WTC11 (cell line): Measurements from ENCODE around the gene KRTCAP3. TPM values are rescaled to one million over a fixed set of nuclear protein-coding genes. Genes with fewer than 3 reads are reported as not detected.

Experiments used
- ATAC-seq: fragments of 200-7000 bp; cut with Tn5 transposase; 2 replicates; pipeline ENCODE4 v1.10.0; 2021; ENCODE audit warnings: mild to moderate bottlenecking, moderate library complexity
- CTCF ChIA-PET: fragments of 300-600 bp; sonication (Branson Sonifier 250); formaldehyde crosslinking; loops from one replicate; lab custom pipeline; 2021; ENCODE audit warnings: antibody characterized with exemption; lab: Charles Lee
- POLR2A ChIA-PET: fragments of 350-600 bp; sonication (Branson Sonifier 250); formaldehyde crosslinking; loops from one replicate; lab custom pipeline; 2021; ENCODE audit warnings: antibody characterized with exemption; lab: Charles Lee
- DNase-seq: peaks from one replicate; pipeline ENCODE4 v3.0.0; 2021; ENCODE audit warnings: low spot score
- H3K27ac Mint-ChIP-seq: 2 replicates; pipeline ENCODE4 v1.8.0; 2021; ENCODE audit warnings: mixed read lengths
- H3K27me3 Mint-ChIP-seq: 2 replicates; pipeline ENCODE4 v1.8.0; 2021; ENCODE audit warnings: low read depth, mild to moderate bottlenecking, moderate library complexity, mixed read lengths
- H3K36me3 Mint-ChIP-seq: 2 replicates; pipeline ENCODE4 v1.8.0; 2021; ENCODE audit warnings: mixed read lengths
- H3K4me1 Mint-ChIP-seq: 2 replicates; pipeline ENCODE4 v1.8.0; 2022; ENCODE audit warnings: mixed read lengths
- H3K4me3 Mint-ChIP-seq: 2 replicates; pipeline ENCODE4 v1.8.0; 2021; ENCODE audit warnings: mild to moderate bottlenecking, moderate library complexity, mixed read lengths
- H3K9me3 Mint-ChIP-seq: 2 replicates; pipeline ENCODE4 v1.8.0; 2021; ENCODE audit warnings: mixed read lengths
- ATF1 ChIP-seq: sonication (generic); formaldehyde crosslinking; IDR thresholded peaks from 2 replicates; pipeline ENCODE4 v1.8.1; 2023; ENCODE audit warnings: mild to moderate bottlenecking, moderate library complexity, missing genetic modification reagents
- CREB1 ChIP-seq: sonication (generic); formaldehyde crosslinking; IDR thresholded peaks from 2 replicates; pipeline ENCODE4 v1.8.0; 2023; ENCODE audit warnings: mild to moderate bottlenecking, missing genetic modification reagents
- IRF2 ChIP-seq: sonication (generic); formaldehyde crosslinking; IDR thresholded peaks from 2 replicates; pipeline ENCODE4 v1.8.0; 2022; ENCODE audit warnings: low read depth, missing genetic modification reagents, borderline replicate concordance
- JUN ChIP-seq: sonication (generic); formaldehyde crosslinking; IDR thresholded peaks from 2 replicates; pipeline ENCODE4 v1.8.0; 2023; ENCODE audit warnings: mild to moderate bottlenecking, missing genetic modification reagents
- NR2C2 ChIP-seq: sonication (generic); formaldehyde crosslinking; IDR thresholded peaks from 2 replicates; pipeline ENCODE4 v1.8.0; 2022; ENCODE audit warnings: mild to moderate bottlenecking, missing genetic modification reagents
- NR3C1 ChIP-seq: sonication (generic); formaldehyde crosslinking; conservative IDR thresholded peaks from 2 replicates; pipeline ENCODE4 v1.8.1; 2023; ENCODE audit warnings: low read depth, mild to moderate bottlenecking, missing genetic modification reagents
- OVOL2 ChIP-seq: fragments of 250-450 bp; sonication (Bioruptor Pico); IDR thresholded peaks from 2 replicates; pipeline ENCODE4 v1.9.0; 2021; ENCODE audit warnings: mild to moderate bottlenecking, borderline replicate concordance
- SP1 ChIP-seq: sonication (generic); formaldehyde crosslinking; conservative IDR thresholded peaks from 2 replicates; pipeline ENCODE4 v1.8.1; 2022; ENCODE audit warnings: missing genetic modification reagents
- TCF7 ChIP-seq: sonication (generic); formaldehyde crosslinking; IDR thresholded peaks from 2 replicates; pipeline ENCODE4 v1.8.0; 2022; ENCODE audit warnings: mild to moderate bottlenecking, low read depth, missing genetic modification reagents, moderate library complexity
- TP53 ChIP-seq: sonication (generic); formaldehyde crosslinking; IDR thresholded peaks from 2 replicates; pipeline ENCODE4 v1.8.1; 2023; ENCODE audit warnings: mild to moderate bottlenecking, missing genetic modification reagents
- ZNF317 ChIP-seq: sonication (generic); formaldehyde crosslinking; IDR thresholded peaks from 2 replicates; pipeline ENCODE4 v1.8.1; 2023; ENCODE audit warnings: low read depth, mild to moderate bottlenecking, moderate library complexity, missing genetic modification reagents, borderline replicate concordance
- total RNA-seq: library from RNA; stranded (reverse); gene quantifications from 3 replicates; pipeline ENCODE4 v1.2.3, GENCODE V29; 2021
- TF ChIP-seq, protein P1 (sequence below): fragments of 250-450 bp; sonication (Bioruptor Pico); IDR thresholded peaks from 2 replicates; pipeline ENCODE4 v1.9.0; 2021; ENCODE audit warnings: mild to moderate bottlenecking
- TF ChIP-seq, protein P2 (sequence below): fragments of 250-450 bp; sonication (Bioruptor Pico); IDR thresholded peaks from 2 replicates; pipeline ENCODE4 v1.8.0; 2021; ENCODE audit warnings: mild to moderate bottlenecking
- TF ChIP-seq, protein P3 (sequence below): fragments of 200-600 bp; IDR thresholded peaks from 2 replicates; pipeline ENCODE4 v1.8.0; 2022; ENCODE audit warnings: antibody characterized with exemption
- TF ChIP-seq, protein P4 (sequence below): sonication (generic); formaldehyde crosslinking; IDR thresholded peaks from 2 replicates; pipeline ENCODE4 v1.8.0; 2022; ENCODE audit warnings: mild to moderate bottlenecking, missing genetic modification reagents
- TF ChIP-seq, protein P5 (sequence below): fragments of 250-450 bp; sonication (Bioruptor Pico); IDR thresholded peaks from 2 replicates; pipeline ENCODE4 v1.9.0; 2021; ENCODE audit warnings: mild to moderate bottlenecking, borderline replicate concordance
- TF ChIP-seq, protein P6 (sequence below): sonication (generic); formaldehyde crosslinking; IDR thresholded peaks from 2 replicates; pipeline ENCODE4 v1.8.0; 2022; ENCODE audit warnings: mild to moderate bottlenecking, missing genetic modification reagents

The KRTCAP3 gene
- total RNA-seq, 1 experiment from 2014 or later, result 41.9 TPM

DNA sequence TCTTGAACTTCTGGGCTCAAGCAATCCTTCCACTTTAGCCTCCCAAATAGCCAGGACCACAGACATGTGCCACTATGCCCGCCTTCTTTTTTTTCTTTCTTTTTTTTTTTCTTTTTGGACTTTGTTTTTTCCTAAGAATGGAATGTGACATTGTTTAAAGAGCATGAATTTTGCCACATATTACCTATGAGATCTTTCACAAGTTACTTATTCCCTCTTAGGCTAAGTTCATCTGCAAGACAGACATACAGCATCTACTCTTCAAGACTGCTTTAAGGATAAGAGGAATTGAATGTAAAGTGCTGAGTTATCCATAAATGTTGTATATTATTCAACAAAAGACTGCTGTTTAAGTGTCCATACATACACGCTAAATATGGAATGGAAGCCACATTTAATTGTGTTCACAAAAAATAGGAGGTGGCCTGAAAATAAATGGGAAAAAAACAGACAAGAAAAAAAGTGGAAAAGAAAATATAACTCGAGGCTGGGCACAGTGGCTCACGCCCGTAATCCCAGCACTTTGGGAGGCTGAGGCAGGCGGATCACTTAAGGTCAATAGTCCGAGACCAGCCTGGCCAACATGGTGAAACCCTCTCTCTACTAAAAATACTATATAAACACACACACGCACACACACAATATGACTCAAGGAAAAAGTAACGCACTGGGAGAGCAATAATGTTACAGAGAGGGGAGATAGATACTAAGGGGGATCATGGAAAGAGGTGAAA is 29.6 kb upstream of the KRTCAP3 start (continued):
- TF ChIP-seq, protein P1, sequence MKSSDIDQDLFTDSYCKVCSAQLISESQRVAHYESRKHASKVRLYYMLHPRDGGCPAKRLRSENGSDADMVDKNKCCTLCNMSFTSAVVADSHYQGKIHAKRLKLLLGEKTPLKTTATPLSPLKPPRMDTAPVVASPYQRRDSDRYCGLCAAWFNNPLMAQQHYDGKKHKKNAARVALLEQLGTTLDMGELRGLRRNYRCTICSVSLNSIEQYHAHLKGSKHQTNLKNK, result no peak
- TF ChIP-seq, protein P2, sequence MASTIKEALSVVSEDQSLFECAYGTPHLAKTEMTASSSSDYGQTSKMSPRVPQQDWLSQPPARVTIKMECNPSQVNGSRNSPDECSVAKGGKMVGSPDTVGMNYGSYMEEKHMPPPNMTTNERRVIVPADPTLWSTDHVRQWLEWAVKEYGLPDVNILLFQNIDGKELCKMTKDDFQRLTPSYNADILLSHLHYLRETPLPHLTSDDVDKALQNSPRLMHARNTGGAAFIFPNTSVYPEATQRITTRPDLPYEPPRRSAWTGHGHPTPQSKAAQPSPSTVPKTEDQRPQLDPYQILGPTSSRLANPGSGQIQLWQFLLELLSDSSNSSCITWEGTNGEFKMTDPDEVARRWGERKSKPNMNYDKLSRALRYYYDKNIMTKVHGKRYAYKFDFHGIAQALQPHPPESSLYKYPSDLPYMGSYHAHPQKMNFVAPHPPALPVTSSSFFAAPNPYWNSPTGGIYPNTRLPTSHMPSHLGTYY (CRISPR knock-in tag), result no peak
- TF ChIP-seq, protein P3, sequence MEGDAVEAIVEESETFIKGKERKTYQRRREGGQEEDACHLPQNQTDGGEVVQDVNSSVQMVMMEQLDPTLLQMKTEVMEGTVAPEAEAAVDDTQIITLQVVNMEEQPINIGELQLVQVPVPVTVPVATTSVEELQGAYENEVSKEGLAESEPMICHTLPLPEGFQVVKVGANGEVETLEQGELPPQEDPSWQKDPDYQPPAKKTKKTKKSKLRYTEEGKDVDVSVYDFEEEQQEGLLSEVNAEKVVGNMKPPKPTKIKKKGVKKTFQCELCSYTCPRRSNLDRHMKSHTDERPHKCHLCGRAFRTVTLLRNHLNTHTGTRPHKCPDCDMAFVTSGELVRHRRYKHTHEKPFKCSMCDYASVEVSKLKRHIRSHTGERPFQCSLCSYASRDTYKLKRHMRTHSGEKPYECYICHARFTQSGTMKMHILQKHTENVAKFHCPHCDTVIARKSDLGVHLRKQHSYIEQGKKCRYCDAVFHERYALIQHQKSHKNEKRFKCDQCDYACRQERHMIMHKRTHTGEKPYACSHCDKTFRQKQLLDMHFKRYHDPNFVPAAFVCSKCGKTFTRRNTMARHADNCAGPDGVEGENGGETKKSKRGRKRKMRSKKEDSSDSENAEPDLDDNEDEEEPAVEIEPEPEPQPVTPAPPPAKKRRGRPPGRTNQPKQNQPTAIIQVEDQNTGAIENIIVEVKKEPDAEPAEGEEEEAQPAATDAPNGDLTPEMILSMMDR, result no peak
- TF ChIP-seq, protein P4, sequence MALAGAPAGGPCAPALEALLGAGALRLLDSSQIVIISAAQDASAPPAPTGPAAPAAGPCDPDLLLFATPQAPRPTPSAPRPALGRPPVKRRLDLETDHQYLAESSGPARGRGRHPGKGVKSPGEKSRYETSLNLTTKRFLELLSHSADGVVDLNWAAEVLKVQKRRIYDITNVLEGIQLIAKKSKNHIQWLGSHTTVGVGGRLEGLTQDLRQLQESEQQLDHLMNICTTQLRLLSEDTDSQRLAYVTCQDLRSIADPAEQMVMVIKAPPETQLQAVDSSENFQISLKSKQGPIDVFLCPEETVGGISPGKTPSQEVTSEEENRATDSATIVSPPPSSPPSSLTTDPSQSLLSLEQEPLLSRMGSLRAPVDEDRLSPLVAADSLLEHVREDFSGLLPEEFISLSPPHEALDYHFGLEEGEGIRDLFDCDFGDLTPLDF (CRISPR knock-in tag), result no peak

DNA sequence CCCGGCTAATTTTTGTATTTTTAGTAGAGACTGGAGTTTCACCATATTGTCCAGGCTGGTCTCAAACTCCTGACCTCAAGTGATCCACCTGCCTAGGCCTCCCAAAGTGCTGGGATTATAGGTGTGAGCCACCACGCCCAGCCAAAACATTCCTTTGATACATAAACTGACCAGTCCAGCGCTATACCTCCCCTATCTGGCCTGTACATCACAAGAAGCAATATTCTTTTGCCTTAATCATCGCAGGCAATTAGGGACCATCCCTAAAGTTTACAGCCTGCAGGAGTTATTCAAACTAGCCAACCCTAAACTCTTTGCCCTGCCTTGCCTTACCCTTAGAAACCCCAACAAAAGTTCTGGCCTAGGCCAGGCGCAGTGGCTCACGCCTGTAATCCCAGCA is 26.0 kb upstream of the KRTCAP3 start:
- TF ChIP-seq NR2C2, result no peak
- no peak for TF ChIP-seq ZNF317 (CRISPR knock-in tag)
- TF ChIP-seq SP1 (CRISPR knock-in tag), result no peak
- no peak for TF ChIP-seq TP53
- no peak for TF ChIP-seq IRF2
- TF ChIP-seq, protein P5, sequence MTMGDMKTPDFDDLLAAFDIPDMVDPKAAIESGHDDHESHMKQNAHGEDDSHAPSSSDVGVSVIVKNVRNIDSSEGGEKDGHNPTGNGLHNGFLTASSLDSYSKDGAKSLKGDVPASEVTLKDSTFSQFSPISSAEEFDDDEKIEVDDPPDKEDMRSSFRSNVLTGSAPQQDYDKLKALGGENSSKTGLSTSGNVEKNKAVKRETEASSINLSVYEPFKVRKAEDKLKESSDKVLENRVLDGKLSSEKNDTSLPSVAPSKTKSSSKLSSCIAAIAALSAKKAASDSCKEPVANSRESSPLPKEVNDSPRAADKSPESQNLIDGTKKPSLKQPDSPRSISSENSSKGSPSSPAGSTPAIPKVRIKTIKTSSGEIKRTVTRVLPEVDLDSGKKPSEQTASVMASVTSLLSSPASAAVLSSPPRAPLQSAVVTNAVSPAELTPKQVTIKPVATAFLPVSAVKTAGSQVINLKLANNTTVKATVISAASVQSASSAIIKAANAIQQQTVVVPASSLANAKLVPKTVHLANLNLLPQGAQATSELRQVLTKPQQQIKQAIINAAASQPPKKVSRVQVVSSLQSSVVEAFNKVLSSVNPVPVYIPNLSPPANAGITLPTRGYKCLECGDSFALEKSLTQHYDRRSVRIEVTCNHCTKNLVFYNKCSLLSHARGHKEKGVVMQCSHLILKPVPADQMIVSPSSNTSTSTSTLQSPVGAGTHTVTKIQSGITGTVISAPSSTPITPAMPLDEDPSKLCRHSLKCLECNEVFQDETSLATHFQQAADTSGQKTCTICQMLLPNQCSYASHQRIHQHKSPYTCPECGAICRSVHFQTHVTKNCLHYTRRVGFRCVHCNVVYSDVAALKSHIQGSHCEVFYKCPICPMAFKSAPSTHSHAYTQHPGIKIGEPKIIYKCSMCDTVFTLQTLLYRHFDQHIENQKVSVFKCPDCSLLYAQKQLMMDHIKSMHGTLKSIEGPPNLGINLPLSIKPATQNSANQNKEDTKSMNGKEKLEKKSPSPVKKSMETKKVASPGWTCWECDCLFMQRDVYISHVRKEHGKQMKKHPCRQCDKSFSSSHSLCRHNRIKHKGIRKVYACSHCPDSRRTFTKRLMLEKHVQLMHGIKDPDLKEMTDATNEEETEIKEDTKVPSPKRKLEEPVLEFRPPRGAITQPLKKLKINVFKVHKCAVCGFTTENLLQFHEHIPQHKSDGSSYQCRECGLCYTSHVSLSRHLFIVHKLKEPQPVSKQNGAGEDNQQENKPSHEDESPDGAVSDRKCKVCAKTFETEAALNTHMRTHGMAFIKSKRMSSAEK (CRISPR knock-in tag), result no peak
- no peak for TF ChIP-seq ATF1 (CRISPR knock-in tag)
- no peak for TF ChIP-seq NR3C1 (CRISPR knock-in tag)
- no peak for TF ChIP-seq CREB1
- TF ChIP-seq, protein P6, sequence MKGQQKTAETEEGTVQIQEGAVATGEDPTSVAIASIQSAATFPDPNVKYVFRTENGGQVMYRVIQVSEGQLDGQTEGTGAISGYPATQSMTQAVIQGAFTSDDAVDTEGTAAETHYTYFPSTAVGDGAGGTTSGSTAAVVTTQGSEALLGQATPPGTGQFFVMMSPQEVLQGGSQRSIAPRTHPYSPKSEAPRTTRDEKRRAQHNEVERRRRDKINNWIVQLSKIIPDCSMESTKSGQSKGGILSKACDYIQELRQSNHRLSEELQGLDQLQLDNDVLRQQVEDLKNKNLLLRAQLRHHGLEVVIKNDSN, result no peak
- no peak for TF ChIP-seq JUN (CRISPR knock-in tag)
- no peak for TF ChIP-seq OVOL2 (CRISPR knock-in tag)
- no peak for TF ChIP-seq TCF7 (CRISPR knock-in tag)
- Mint-ChIP-seq H3K9me3 (peaks cover 3% of the 10 kb centered on the region), H3K36me3 (no peaks in the 10 kb centered on the region; the same call in 1 of the 2 replicates), H3K27ac (no peak overlapping the region), H3K4me3 (no peak overlapping the region), H3K4me1 (no peaks in the 10 kb centered on the region), H3K27me3 (peaks cover 13% of the 10 kb centered on the region)
- ATAC-seq, result no peak
- ChIA-PET POLR2A (interaction anchor here (0.6 kb wide), 1 partner anchor 24 kb away, joined by 3 read pairs; no protein-coding TSS in a partner anchor), CTCF (interaction anchor here (1.5 kb wide), 1 partner anchor 8 kb away, joined by 4 read pairs; no protein-coding TSS in a partner anchor)
- DNase-seq, result no peak
